ENCODE data around the gene SLFNL1.

The SLFNL1 gene

DNA sequence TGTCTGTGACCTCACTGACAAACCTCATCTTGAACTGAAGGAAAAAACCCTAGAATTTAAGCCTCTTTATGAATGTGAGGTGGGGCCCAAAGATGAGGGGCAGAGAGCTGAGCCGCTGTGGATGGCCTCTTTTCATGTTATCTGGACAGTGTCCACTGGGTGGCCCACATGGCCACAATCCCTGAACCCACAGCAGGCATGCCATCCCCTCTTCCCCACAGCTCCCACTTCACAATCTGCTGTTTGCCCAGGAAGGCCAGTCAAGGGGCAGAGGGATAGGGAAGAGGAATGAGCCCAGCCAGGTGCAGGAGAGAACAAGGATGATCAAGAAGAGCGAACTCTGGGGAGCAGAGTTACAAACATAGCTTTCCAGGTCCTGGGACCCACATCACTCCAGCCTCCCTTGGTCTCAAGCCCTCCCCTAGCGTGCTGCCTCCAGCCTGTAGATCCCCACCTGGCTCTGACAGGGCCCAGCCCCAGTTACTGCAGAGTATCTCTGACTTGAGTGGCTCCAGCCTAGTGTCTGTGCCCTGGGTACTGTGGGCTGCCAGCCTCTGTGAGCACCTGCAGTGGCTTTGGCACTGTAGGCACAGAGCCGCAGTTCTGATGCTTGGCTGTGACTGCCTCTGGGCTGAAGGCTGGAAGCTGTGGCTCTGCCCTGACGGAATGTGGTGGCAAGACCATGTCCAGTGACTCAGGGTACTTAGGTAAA is 1.9 kb upstream of the SLFNL1 start:
- peak; percentile 8 for DNase-seq
- in situ Hi-C loops (cut with HindIII; ENCODE audit: low pct_ligation_motif_present, low pct_unique_long_range_greater_than_20kb, low sequenced_read_pairs): no loop called here

DNA sequence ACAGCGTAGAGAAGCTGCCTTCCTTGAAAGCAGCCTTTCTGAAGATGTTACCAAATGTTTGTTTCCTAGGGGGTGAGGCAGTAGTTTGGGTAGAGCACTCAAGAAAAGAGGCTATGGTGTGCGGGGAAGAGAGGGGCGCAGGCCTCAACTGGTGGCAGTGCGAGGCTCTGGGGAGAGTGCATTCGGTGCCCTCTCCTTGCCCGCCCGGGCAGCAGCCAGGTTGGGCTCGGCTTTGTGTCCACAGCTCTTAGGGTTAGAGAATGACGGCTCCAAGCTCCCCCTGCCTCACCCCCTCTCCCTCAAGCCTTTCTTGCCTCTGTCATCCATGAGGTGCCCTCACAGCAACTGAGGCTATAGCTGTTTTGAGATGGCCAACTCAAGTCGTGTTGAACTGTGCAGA is 899 bp upstream of the SLFNL1 start:
- DNase-seq: no peak
- in situ Hi-C loops (cut with HindIII; ENCODE audit: low pct_ligation_motif_present, low pct_unique_long_range_greater_than_20kb, low sequenced_read_pairs): no loop called here

GRCh38 chr1:41020654-41021053 is 871 bp downstream of the SLFNL1 start:
- no peak for DNase-seq
- in situ Hi-C loops (cut with HindIII; ENCODE audit: low pct_ligation_motif_present, low pct_unique_long_range_greater_than_20kb, low sequenced_read_pairs): no loop called here

- DNase-seq: no peak
- in situ Hi-C loops (cut with HindIII; ENCODE audit: low pct_ligation_motif_present, low pct_unique_long_range_greater_than_20kb, low sequenced_read_pairs): no loop called here
Measured at GRCh38 chr1:41020109-41020576, 1.4 kb downstream of the SLFNL1 start.

DNA sequence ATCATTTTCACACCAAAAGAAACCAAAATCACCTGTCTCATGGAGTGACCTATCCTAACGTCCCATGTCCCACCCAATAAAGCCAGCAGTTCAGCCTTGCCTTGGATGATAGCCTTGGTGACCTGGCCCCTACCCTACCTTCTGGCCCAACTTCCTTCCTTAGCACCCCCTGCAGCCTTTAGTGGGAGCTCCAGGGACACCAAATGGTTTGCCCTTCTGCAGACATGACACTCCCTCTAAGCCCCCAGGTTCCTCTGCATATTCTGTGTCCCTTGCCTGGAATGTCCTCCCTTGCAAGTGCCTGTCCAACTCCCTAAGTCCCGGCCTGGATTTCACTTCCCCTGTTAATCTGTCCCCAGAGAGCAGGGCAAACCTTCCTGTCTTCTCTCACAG is 2.2 kb downstream of the SLFNL1 start:
- in situ Hi-C loops (cut with HindIII; ENCODE audit: low pct_ligation_motif_present, low pct_unique_long_range_greater_than_20kb, low sequenced_read_pairs): no loop called here
- DNase-seq: no peak

DNA sequence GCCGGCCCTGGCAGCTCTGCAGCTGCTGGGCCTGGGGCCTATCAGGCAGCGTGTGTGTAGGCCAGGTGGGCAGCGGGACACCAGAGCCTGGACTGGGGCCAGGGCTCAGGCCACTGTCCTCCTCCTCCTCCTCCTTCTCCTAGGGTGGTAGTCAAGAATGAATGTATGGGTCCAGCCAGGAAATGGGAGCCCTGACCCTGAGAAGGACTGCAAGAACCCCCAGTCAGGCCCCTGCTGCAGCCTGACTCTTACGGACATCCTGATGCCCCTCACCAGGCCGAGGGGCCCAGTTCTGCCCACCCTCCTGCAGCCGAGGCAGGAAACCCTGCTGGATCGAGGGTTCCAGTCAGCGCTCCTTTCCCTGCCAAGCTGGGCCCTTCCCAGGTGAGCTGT is 3.5 kb downstream of the SLFNL1 start:
- no peak for DNase-seq
- in situ Hi-C loops (cut with HindIII; ENCODE audit: low pct_ligation_motif_present, low pct_unique_long_range_greater_than_20kb, low sequenced_read_pairs): no loop called here

GRCh38 chr1:41017141-41018017 is 4.1 kb downstream of the SLFNL1 start:
- in situ Hi-C loops (cut with HindIII; ENCODE audit: low pct_ligation_motif_present, low pct_unique_long_range_greater_than_20kb, low sequenced_read_pairs): no loop called here
- no peak for DNase-seq

DNA sequence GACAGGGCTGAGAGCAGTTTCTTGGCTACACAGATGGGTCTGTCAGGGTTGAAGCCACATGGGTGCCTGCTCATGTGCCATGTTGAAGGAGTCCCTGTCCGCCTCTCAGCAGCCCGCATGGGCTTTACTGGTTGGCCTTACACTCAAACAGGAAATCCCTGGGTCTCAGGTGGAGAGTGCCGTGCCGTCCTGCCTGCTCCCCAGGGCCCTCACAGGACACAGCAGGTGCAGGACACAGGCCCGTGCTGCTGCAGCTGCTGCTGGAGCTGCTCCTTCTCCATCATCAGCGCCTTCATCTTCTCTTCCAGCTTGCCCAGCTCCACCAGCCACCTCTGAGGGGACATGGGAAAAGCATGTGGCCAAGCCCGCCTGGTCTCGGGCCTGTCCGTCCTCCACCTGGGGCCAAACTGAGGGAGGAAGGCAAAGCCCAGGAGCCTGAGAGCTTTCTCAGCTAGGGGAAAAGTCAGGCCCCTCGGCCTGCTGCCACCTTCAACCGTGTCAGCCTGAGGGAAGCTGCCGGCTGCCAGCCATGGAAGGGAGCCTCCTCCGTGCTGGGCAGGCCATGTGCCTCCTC is 5.5 kb downstream of the SLFNL1 start:
- in situ Hi-C loops (cut with HindIII; ENCODE audit: low pct_ligation_motif_present, low pct_unique_long_range_greater_than_20kb, low sequenced_read_pairs): no loop called here
- DNase-seq: no peak

DNA sequence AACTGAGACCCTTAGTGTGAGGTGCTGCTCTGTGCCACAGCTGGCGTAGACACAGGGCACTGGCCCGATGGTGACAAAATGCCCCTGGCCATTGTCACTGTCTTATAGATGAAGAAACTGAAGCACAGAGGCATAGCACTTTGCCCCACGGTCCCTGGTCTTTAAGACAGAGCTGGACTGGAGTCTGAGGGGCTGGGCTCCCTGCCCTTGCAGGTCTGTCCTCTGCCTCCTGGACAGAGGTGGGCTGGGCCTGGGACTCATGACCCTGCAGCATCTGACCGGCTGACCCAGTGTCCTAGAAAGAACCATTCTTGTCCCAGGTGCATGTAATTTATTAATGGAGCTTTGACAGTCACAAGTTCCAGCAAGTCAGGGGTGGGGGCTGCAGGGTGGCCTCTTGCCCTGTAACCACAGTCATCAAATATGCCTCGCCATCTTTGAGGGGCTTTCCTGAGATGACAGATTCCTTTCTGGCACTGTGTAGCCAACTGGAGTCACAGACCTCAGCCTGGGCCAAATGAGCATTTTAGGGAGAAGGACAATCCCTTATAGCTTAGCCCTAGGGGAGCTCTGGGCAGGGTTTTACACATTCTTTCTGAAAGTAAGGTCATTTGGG is 6.1 kb downstream of the SLFNL1 start:
- in situ Hi-C loops (cut with HindIII; ENCODE audit: low pct_ligation_motif_present, low pct_unique_long_range_greater_than_20kb, low sequenced_read_pairs): no loop called here
- DNase-seq: no peak

GRCh38 chr1:41014871-41015270 is 6.7 kb downstream of the SLFNL1 start:
- DNase-seq: no peak
- in situ Hi-C loops (cut with HindIII; ENCODE audit: low pct_ligation_motif_present, low pct_unique_long_range_greater_than_20kb, low sequenced_read_pairs): no loop called here

- in situ Hi-C loops (cut with HindIII; ENCODE audit: low pct_ligation_motif_present, low pct_unique_long_range_greater_than_20kb, low sequenced_read_pairs): no loop called here
- DNase-seq: no peak
Measured at GRCh38 chr1:41013796-41014195, 7.7 kb downstream of the SLFNL1 start.

DNA sequence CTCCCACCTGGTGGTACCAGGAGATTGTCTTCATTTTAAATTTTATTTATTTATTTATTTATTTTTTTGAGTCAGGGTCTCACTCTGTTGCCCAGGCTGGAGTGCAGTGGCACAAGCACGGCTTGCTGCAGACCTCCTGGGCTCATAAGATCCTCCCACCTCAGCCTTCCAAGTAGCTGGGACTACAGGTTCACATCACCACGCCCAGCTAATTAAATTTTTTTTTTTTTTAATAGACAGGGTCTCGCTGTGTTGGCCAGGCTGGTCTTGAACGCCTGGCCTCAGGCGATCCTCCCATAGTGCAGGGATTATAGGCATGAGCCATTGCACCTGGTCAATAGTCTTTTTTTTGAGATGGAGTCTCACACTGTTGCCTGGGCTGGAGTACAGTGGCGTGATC is 8.5 kb downstream of the SLFNL1 start:
- in situ Hi-C loops (cut with HindIII; ENCODE audit: low pct_ligation_motif_present, low pct_unique_long_range_greater_than_20kb, low sequenced_read_pairs): no loop called here
- no peak for DNase-seq

- DNase-seq: no peak
- in situ Hi-C loops (cut with HindIII; ENCODE audit: low pct_ligation_motif_present, low pct_unique_long_range_greater_than_20kb, low sequenced_read_pairs): no loop called here
Measured at GRCh38 chr1:41010345-41010744, 11.2 kb downstream of the SLFNL1 start.

DNA sequence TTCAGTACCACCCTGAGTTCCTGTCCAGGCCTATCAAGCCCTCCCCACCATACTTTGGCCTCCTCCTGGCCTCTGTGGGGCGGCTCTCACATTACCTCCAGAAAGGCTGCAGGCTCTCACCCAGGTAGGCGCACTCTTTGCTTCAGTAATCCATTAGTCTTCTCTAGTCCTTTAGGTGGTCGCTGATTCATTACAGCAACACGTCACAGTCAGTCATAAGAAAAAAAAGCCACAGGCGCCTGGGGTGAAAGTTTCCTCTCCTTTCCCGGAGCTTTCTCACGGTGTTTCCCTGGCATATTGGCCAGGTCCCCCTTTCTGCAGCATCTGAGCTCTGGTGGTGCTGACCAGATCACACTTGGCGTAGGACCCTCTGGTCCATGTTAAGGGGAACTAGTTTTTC is 12.1 kb downstream of the SLFNL1 start:
- in situ Hi-C loops (cut with HindIII; ENCODE audit: low pct_ligation_motif_present, low pct_unique_long_range_greater_than_20kb, low sequenced_read_pairs): no loop called here

DNA sequence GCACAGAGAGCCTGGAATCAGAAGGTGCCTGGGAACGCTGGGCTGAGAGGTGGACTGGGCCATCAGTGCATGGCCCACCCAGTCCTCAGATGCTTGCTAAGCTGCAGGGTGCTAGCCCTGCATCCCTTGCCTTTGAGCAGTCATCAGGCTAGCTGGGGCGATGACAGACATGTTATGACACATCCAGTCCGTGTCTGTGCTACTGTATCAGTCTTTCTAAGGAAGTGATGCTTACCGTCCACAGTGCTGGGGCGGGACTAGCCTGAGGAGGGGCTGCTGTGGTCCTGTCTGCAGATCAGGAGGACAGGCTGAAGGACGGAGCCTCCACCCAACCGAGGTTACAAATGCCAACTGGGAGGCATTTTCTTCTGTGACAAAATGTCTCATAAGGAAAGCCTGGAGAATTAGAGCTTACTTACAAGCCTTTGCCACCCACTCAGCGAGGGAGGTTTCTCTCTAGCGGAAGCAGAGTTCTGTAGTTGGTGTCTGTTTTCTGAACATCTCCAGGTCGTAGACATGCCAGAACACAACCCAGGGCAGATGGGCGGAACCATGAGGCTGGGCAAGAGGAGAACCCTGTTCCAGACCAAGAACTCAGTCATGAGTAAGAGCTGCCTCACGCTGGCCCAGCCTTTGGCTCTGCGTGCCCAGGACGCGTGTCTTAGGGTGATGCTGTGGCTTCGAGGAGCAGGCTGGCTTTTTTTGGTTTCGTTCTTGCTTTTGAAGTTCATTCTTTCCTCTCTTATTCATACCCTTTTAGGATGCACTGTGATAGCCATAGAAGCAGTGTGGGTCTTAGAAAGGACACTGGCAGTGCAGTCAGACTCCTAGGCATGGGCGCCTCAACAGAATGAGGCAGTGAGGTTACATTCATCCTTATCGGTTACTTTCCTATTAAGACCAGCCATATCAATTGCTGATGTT is 14.3 kb downstream of the SLFNL1 start:
- DNase-seq: no peak
- in situ Hi-C loops (cut with HindIII; ENCODE audit: low pct_ligation_motif_present, low pct_unique_long_range_greater_than_20kb, low sequenced_read_pairs): no loop called here

More for the DNA sequence above, 12.1 kb downstream of the SLFNL1 start:
- no peak for DNase-seq

- in situ Hi-C loops (cut with HindIII; ENCODE audit: low pct_ligation_motif_present, low pct_unique_long_range_greater_than_20kb, low sequenced_read_pairs): no loop called here
- DNase-seq: no peak
Measured at GRCh38 chr1:41005876-41006275, 15.6 kb downstream of the SLFNL1 start.

DNA sequence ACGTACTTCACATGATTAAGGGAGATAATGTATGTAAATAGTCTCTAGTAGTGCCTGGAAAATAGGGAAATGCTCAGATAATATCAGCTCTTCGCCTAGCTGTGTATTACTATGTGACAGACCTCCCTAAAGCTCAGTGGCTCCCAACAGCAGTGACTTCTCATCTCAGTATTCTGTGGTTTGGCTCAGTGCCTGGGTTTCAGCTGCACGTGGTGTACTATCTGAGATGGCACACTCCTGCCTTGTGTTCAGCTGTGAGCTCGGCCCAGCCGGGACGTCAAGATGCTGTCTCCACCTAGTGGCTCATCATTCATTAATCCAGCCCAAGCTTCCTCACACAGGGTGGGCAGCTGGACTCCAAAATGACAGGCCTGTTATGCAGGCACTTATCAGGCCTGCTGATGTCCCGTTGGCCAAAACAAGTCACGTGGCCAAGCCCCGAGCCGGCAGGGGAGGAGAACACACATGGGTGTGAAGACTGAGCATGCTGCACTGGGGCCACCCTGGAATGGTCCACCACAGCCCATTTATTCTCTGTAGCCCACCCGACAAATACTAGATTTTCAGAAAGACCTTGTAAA is 17.8 kb downstream of the SLFNL1 start:
- DNase-seq: peak; percentile 99
- in situ Hi-C loops (cut with HindIII; ENCODE audit: low pct_ligation_motif_present, low pct_unique_long_range_greater_than_20kb, low sequenced_read_pairs): no loop called here

DNA sequence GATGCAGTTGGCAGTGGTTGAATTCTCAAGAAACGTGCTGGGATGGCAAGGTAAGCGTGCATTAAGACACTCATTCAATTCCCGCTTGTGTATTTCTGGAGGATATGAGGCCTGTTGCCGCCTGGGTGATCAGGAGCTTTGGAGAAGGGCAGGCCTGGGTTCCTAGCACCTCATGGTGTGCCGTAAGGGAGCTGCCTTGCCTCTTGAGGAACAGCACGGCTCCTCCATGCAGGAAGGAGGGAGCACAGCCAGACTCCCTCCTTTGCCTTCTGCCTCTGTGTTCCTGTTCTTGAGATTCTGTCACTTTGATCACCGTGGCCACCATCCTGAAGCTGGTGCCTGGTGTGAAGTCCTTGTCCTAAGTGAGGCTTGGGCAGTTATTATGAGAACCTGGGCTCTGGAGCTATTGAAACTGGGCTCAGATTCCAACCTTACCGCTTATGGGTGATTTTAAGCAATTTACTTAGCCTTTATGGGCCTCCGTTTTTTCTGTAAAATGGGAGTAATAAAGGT is 18.3 kb downstream of the SLFNL1 start:
- peak; percentile 10 for DNase-seq
- in situ Hi-C loops (cut with HindIII; ENCODE audit: low pct_ligation_motif_present, low pct_unique_long_range_greater_than_20kb, low sequenced_read_pairs): no loop called here
